T-cell (primary cell): ENCODE measurements around the gene CTDSP1. TPM values are rescaled to one million over a fixed set of nuclear protein-coding genes. Genes with fewer than 3 reads are reported as not detected.

Experiments
- ATAC-seq, 4 experiments: fragments of 200-7000 bp in 3 of 4; fragments of 150-1000 bp in 1 of 4; cut with Tn5 transposase; replicated peaks in 1 of 4; 1 replicate in 3 of 4; 2 replicates in 1 of 4; pipeline ENCODE4 v1.10.0; 2021; ENCODE audit warnings: moderate library complexity in 3 of 4, mild to moderate bottlenecking in 2 of 4, moderate number of reproducible peaks in 1 of 4
- CTCF ChIA-PET, 2 donors: fragments of 300-600 bp; sonication (Branson Sonifier 250); formaldehyde crosslinking; loops; one replicate each; lab custom pipeline; 2022; ENCODE audit warnings: antibody characterized with exemption in 2 of 2; lab: Charles Lee
- POLR2A ChIA-PET, 2 donors: fragments of 300-600 bp; sonication (Branson Sonifier 250); formaldehyde crosslinking; loops; one replicate each; lab custom pipeline; 2022; ENCODE audit warnings: antibody characterized with exemption in 2 of 2; lab: Charles Lee
- DNase-seq, 35 experiments: peaks; one replicate each; pipeline versions ENCODE4 v3.0.0 to v3.0.0-alpha.2; 2013 to 2023
- H3K27ac ChIP-seq: one replicate; pipeline ENCODE4 v1.5.1; 2013; ENCODE audit warnings: low read length
- H3K27me3 ChIP-seq, 2 experiments: replicated peaks in 1 of 2; 1 replicate in 1 of 2; 2 replicates in 1 of 2; pipeline versions ENCODE4 v1.6.1 to v1.7.0; 2013; ENCODE audit warnings: low read length in 1 of 2, mixed read lengths in 1 of 2; ENCODE audit not compliant: control insufficient read depth in 2 of 2, insufficient read depth in 2 of 2; ENCODE audit errors: extremely low read depth in 1 of 2
- H3K36me3 ChIP-seq, 2 donors: 1 replicate in 1 of 2; 2 replicates in 1 of 2; pipeline versions ENCODE4 v1.6.1 to v1.7.0; 2013; ENCODE audit warnings: low read length in 1 of 2; ENCODE audit not compliant: control insufficient read depth in 2 of 2, insufficient read depth in 1 of 2; ENCODE audit errors: extremely low read depth in 1 of 2
- H3K4me1 ChIP-seq, 2 experiments: 1 replicate in 1 of 2; 2 replicates in 1 of 2; pipeline versions ENCODE4 v1.6.1 to v1.7.0; 2013; ENCODE audit warnings: low read length in 2 of 2, mixed read lengths in 1 of 2; ENCODE audit not compliant: insufficient read depth in 2 of 2, control insufficient read depth in 1 of 2; ENCODE audit errors: extremely low read depth in 1 of 2
- H3K4me3 ChIP-seq, 2 donors: 1 replicate in 1 of 2; 2 replicates in 1 of 2; pipeline versions ENCODE4 v1.5.1 to v1.7.0; 2013; ENCODE audit warnings: mild to moderate bottlenecking in 2 of 2, low read length in 1 of 2, moderate library complexity in 1 of 2; ENCODE audit not compliant: control insufficient read depth in 1 of 2; ENCODE audit errors: extremely low read depth in 1 of 2
- H3K9me3 ChIP-seq: 2 replicates; pipeline ENCODE4 v1.7.0; 2013
- H3K27ac Mint-ChIP-seq, 2 donors: one replicate each; pipeline ENCODE4 v1.8.0; 2020 to 2021; ENCODE audit warnings: mild to moderate bottlenecking in 2 of 2, mixed read lengths in 2 of 2
- H3K27me3 Mint-ChIP-seq, 2 donors: one replicate each; pipeline ENCODE4 v1.8.0; 2021 to 2022; ENCODE audit warnings: mixed read lengths in 2 of 2
- H3K36me3 Mint-ChIP-seq: one replicate; pipeline ENCODE4 v1.8.0; 2021; ENCODE audit warnings: mixed read lengths
- H3K4me1 Mint-ChIP-seq, 3 donors: one replicate each; pipeline ENCODE4 v1.8.0; 2020 to 2022; ENCODE audit warnings: mixed read lengths in 3 of 3, mild to moderate bottlenecking in 1 of 3
- H3K4me3 Mint-ChIP-seq, 3 donors: one replicate each; pipeline ENCODE4 v1.8.0; 2020 to 2022; ENCODE audit warnings: mild to moderate bottlenecking in 3 of 3, mixed read lengths in 3 of 3, moderate library complexity in 3 of 3
- H3K9me3 Mint-ChIP-seq, 3 donors: one replicate each; pipeline ENCODE4 v1.8.0; 2020 to 2022; ENCODE audit warnings: mixed read lengths in 3 of 3
- WGBS: methylation state at CpG from one replicate; pipeline ENCODE4 v1.1.5; 2013; ENCODE audit warnings: missing lambda C conversion rate; ENCODE audit not compliant: insufficient coverage; 5-methylcytosine and 5-hydroxymethylcytosine counted together
- total RNA-seq, 35 experiments: library from RNA in 6 of 35; stranded (reverse) in 6 of 35; fragments of 120-200 nt in 1 of 35; gene quantifications; one replicate each; pipeline versions ENCODE4 v1.2.1 to v1.2.4 and lab custom pipeline; 2013 to 2026

The CTDSP1 gene
- total RNA-seq, 5 donors from 2014 or later (not counting 1 experiment from before 2014, with no cell fraction given), result 105 to 200 (median 195) TPM

DNA sequence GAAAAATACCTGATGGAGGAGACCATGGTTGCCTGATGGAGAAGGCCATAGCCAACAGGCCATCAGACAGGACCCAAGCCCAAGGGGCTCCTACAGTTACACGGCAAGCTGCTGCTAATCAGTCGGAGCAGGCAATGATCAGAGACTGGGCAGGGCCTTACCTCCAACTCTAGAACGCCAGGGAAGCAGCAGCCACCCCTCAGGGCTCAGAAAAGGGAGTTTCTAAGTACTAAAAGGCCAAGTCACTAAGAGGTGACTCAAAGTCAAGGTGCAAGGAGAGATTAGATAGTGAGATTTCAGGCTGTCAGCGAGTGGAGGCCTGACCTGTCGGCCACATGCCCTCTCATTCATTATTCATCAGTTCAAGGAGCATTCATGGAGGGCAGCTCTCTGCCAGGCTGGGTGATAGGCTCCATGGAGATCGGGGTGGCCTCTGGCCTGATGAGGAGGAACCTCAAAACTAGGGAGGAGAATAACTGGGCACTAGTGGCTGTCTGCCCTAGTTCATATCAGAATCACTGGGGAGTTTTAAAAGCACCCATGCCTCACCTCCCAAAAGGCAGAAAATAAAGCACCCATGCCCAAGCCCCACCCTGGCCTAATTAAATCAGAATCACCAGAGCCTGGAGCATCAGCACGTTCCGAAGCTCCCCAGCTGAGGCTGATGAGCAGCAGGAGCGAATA is 22.9 kb downstream of the CTDSP1 start:
- Mint-ChIP-seq H3K4me3 (no peak overlapping the region), H3K27me3 (no peaks in the 10 kb centered on the region), H3K9me3 (no peaks in the 10 kb centered on the region), H3K4me1 (peaks cover 0 to 8% (median 0%) of the 10 kb centered on the region in 3 donors), H3K36me3 (no peaks in the 10 kb centered on the region), H3K27ac (no peak overlapping the region)
- no peak for ATAC-seq
- ChIA-PET POLR2A (no interaction called here), CTCF (no interaction called here)
- DNase-seq, result no peak
- Histone ChIP-seq H3K36me3 (no peaks in the 10 kb centered on the region), H3K4me1 (no peaks in the 10 kb centered on the region), H3K27ac (no peak overlapping the region), H3K9me3 (no peaks in the 10 kb centered on the region), H3K4me3 (no peak overlapping the region), H3K27me3 (peaks cover 0 to 15% of the 10 kb centered on the region in 2 experiments)
- WGBS, result 96% methylated on average over 4 of the region's 9 CpGs

DNA sequence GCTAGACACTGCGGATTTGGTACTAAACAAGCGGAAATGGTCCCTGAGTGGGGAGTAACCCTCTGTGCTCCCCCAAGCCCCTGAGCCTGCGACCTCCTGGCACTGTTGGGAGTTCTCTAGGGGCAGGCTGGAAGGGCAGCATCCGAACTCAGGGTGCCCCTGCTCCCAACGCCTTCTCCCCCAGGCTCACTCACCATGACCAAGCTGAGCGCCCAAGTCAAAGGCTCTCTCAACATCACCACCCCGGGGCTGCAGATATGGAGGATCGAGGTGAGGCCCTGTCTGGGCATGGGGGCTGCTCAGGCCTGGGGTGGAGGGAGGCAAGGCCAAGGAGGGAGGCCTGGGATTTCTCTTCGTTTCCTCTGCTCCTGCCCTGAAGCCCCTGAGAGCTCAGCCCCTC is 23.9 kb downstream of the CTDSP1 start:
- DNase-seq, result no peak
- Mint-ChIP-seq H3K36me3 (no peaks in the 10 kb centered on the region), H3K27me3 (no peaks in the 10 kb centered on the region), H3K4me3 (no peak overlapping the region), H3K4me1 (peaks cover 0 to 8% (median 0%) of the 10 kb centered on the region in 3 donors), H3K27ac (no peak overlapping the region), H3K9me3 (no peaks in the 10 kb centered on the region)
- Histone ChIP-seq H3K27me3 (peaks cover 0 to 9% of the 10 kb centered on the region in 2 experiments), H3K9me3 (no peaks in the 10 kb centered on the region), H3K36me3 (no peaks in the 10 kb centered on the region), H3K4me1 (no peaks in the 10 kb centered on the region), H3K4me3 (no peak overlapping the region), H3K27ac (no peak overlapping the region)
- ChIA-PET CTCF (no interaction called here), POLR2A (no interaction called here)
- ATAC-seq, result no peak
- WGBS, result 80% methylated on average over 1 of the region's 9 CpGs

DNA sequence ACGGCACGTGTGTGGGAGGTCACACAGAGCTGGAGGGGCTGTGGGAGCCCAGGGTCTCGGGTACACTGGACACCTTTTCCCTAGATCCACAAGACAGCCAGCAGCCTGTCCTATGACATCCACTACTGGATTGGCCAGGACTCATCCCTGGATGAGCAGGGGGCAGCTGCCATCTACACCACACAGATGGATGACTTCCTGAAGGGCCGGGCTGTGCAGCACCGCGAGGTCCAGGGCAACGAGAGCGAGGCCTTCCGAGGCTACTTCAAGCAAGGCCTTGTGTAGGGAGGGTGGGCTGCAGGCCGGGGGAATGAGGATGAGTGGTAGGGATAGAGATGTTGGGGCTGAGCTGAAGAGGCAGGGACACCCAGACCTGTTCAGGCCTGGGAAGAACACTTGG is 25.9 kb downstream of the CTDSP1 start:
- peaks cover 0 to 19% of the 10 kb centered on the region in 2 experiments for H3K27me3 ChIP-seq
- POLR2A ChIA-PET, result no interaction called here
- Mint-ChIP-seq H3K9me3 (no peaks in the 10 kb centered on the region), H3K4me3 (no peak overlapping the region), H3K4me1 (peaks cover 0 to 8% (median 0%) of the 10 kb centered on the region in 3 donors), H3K36me3 (no peaks in the 10 kb centered on the region), H3K27ac (no peak overlapping the region), H3K27me3 (peaks cover 0 to 4% of the 10 kb centered on the region in 2 donors)
- H3K36me3 ChIP-seq, result no peaks in the 10 kb centered on the region
- no peak overlapping the region for H3K27ac ChIP-seq
- WGBS, result 88% methylated on average over 7 of the region's 10 CpGs
- no peaks in the 10 kb centered on the region for H3K9me3 ChIP-seq
- DNase-seq (no peak), ATAC-seq (no peak)
- peaks cover 0 to 2% of the 10 kb centered on the region in 2 experiments for H3K4me1 ChIP-seq
- H3K4me3 ChIP-seq, result no peak overlapping the region
- CTCF ChIA-PET, result no interaction called here

DNA sequence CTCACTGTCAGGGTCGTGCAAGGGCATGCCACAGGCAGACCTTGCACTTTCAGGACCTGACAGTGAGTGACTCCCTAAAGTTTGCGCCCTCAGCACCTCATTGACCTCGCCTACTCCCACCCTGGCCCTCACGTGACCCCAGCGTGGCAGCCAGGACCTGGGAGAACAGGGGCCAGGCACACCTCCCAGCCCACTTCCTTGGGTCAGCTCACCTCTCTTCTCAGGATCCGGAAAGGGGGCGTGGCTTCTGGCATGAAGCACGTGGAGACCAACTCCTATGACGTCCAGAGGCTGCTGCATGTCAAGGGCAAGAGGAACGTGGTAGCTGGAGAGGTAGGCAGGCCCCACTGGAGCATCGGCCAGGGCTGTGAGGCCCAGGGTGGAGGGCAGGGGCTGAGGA is 28.1 kb downstream of the CTDSP1 start:
- no peak for ATAC-seq
- 71% methylated on average over 10 of the region's 11 CpGs for WGBS
- H3K9me3 Mint-ChIP-seq, result no peaks in the 10 kb centered on the region
- peaks cover 0 to 11% of the 10 kb centered on the region in 2 donors for H3K27me3 Mint-ChIP-seq
- no peaks in the 10 kb centered on the region for H3K36me3 Mint-ChIP-seq
- Histone ChIP-seq H3K4me1 (peaks cover 0 to 2% of the 10 kb centered on the region in 2 experiments), H3K4me3 (no peak overlapping the region), H3K36me3 (no peaks in the 10 kb centered on the region), H3K9me3 (no peaks in the 10 kb centered on the region), H3K27me3 (peaks cover 0 to 26% of the 10 kb centered on the region in 2 experiments), H3K27ac (no peak overlapping the region)
- no peak overlapping the region for H3K4me3 Mint-ChIP-seq
- no peak for DNase-seq
- ChIA-PET CTCF (interaction anchor here in 1 of 2 donors (0.7 kb wide), 1 partner anchor 35 kb away, joined by 4 read pairs; no protein-coding TSS in a partner anchor), POLR2A (no interaction called here)
- H3K4me1 Mint-ChIP-seq, result peaks cover 0 to 4% (median 0%) of the 10 kb centered on the region in 3 donors
- H3K27ac Mint-ChIP-seq, result no peak overlapping the region

GRCh38 chr2:218428846-218429558 is 29.3 kb downstream of the CTDSP1 start:
- no peaks in the 10 kb centered on the region for H3K36me3 Mint-ChIP-seq
- POLR2A ChIA-PET, result no interaction called here
- H3K4me1 Mint-ChIP-seq, result peaks cover 0 to 4% (median 0%) of the 10 kb centered on the region in 3 donors
- Histone ChIP-seq H3K9me3 (no peaks in the 10 kb centered on the region), H3K27me3 (peaks cover 0 to 27% of the 10 kb centered on the region in 2 experiments), H3K4me1 (peaks cover 0 to 2% of the 10 kb centered on the region in 2 experiments), H3K36me3 (no peaks in the 10 kb centered on the region), H3K4me3 (no peak overlapping the region), H3K27ac (no peak overlapping the region)
- H3K27ac Mint-ChIP-seq, result no peak overlapping the region
- no peaks in the 10 kb centered on the region for H3K9me3 Mint-ChIP-seq
- no peak overlapping the region for H3K4me3 Mint-ChIP-seq
- CTCF ChIA-PET, result no interaction called here
- WGBS, result 94% methylated on average over 16 of the region's 24 CpGs
- H3K27me3 Mint-ChIP-seq, result peaks cover 0 to 11% of the 10 kb centered on the region in 2 donors
- ATAC-seq, result no peak
- DNase-seq, result no peak

DNA sequence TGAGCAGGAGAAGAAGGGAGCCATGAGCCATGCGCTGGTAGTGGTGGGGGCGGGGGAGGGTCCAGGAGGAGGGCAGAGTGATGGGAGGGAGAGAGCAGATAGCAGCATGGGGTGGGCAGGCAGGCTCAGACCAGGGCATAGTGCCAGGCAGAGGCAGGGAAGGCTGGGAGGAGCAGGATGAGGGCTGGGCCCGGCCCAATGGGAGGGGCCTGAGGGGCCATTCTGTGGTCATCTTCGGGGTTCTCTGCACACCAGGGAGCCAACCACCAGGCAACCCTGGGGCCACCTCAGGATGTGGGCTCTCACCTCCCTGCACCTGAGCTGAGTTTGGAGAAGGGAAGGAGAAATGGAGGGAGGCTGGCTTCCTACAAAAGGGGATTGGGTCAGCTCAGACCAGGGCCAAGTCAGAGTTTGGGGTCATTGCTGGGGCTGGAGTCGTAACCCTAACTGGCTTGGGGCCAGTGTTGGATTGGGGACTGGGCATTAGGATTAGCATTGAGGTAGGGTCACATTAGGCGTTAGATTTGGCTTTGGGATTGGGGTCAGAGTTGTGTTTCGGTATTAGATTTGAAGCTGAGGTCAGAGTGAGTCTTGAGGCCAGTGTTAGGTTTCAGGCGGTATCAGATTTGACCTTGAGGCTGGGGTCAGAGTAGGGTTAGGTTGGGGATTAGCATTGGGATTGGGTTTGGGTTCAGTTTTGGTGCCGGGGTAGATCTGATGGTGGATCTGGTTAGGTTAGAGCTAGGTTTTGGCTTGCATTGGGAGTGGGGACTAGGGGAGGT is 30.4 kb downstream of the CTDSP1 start:
- Histone ChIP-seq H3K9me3 (no peaks in the 10 kb centered on the region), H3K4me1 (peaks cover 0 to 2% of the 10 kb centered on the region in 2 experiments), H3K36me3 (no peaks in the 10 kb centered on the region), H3K4me3 (no peak overlapping the region), H3K27ac (no peak overlapping the region), H3K27me3 (peaks cover 0 to 24% of the 10 kb centered on the region in 2 experiments)
- ATAC-seq (no peak), DNase-seq (no peak)
- no peaks in the 10 kb centered on the region for H3K9me3 Mint-ChIP-seq
- peaks cover 0 to 4% (median 0%) of the 10 kb centered on the region in 3 donors for H3K4me1 Mint-ChIP-seq
- 73% methylated on average over 7 of the region's 9 CpGs for WGBS
- H3K27ac Mint-ChIP-seq, result no peak overlapping the region
- no peak overlapping the region for H3K4me3 Mint-ChIP-seq
- H3K36me3 Mint-ChIP-seq, result no peaks in the 10 kb centered on the region
- peaks cover 0 to 11% of the 10 kb centered on the region in 2 donors for H3K27me3 Mint-ChIP-seq
- ChIA-PET CTCF (interaction anchor here in 1 of 2 donors (0.6 to 0.8 kb wide), 2 partner anchors 16 to 567 kb away, joined by 3 read pairs; no protein-coding TSS in a partner anchor), POLR2A (no interaction called here)
